HG03565 (cell line): ENCODE results near the gene DAGLB.
"Not testable (repeated sequence)": the region's sequence is repeated elsewhere in the genome, so short reads cannot be mapped to it uniquely, and the experiment has no call there.

Experiments
- ATAC-seq: cut with Tn5 transposase; IDR thresholded peaks from one replicate; pipeline ENCODE4 v1.9.1; 2021; ENCODE audit warnings: mild to moderate bottlenecking, moderate library complexity; ENCODE audit not compliant: unreplicated experiment

The DAGLB gene

DNA sequence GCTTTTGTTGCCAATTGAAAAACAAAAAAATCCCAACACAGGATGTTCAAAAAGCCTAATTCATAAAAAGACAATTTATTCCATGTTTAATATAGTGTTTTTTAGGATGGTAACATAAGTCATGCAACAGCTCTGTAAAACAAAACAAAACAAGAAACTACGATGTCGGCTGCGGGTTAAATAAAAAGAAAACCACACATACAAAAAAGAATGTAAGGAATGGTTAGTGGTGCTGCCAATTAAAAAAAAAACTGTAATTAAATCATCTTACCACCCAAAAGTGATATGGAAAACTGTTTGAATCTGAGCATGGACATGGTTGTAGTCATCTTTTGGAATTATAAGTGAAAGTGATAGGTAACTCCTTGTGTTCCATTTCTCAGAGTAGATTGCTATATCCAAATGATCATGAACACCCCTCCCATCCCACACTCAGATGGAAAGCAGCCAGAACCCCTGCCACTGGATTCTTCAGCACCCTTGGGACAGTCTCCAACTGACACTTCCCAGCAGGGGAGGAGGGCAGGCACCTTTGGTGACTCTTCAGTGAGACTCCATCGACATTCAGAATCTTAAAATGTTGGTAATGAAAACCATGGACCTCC is 14.3 kb upstream of the DAGLB start:
- ATAC-seq: no peak

DNA sequence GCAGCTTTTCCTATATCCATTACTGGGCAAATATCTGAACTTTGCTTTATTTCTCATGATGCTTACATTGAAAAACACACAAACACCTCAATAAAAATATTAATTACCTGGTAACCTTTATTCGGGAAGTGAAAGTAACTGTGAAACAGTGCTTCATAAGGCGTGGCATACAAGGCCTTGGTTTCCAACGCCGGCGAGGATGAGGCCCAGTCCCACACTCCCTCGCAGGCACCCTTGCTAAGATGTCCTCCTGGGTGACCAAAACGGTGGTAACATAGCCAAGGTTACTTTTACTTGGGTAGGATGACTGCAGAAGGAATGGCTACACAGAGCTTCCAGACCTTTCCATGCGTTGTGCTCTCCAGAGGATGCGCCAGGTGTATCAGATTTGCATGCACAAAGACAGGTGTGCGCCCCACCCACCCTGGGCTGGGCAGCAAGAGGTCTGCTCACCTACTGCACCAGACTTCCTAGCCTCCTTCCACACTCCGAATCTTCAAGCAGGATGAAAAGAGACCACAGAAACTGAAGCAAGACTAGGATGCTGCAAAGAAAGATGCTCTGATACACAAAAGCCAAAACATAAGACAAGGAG is 13.3 kb upstream of the DAGLB start:
- no peak for ATAC-seq

DNA sequence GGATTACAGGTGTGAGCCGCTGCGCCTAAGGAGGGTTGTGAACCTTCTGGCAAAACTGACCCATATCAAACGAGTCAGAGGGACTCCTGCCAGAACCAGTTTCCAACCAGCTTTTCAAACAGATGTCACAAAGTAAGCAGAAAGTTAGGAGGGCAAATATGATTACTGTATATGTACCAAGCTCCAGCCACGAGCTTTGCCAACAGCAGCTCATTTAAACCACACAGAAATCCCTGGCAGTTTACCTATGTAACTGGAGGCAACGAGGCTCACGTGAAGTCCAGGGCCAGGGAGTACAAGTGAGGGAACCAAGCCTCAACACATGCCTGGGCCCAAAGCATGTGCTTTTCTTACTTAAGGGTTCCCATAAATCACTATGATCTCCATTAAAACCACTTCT is 12.5 kb upstream of the DAGLB start:
- no peak for ATAC-seq

DNA sequence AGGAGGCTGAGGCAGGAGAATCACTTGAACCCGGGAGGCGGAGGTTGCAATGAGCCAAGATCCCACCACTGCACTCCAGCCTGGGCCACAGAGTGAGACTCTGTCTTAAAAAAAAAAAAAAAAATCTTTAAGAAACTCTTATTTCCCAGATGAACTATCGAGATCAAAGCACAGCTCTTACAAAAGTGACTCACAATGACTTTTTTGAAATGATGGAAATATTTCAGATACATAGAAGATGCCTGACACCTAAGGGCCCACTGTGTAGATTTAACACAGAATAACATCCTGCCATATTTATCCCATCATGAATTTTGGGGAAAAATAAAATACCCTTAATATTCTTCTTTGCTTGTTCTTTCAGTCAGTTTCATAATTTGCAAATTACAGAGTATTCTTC is 10.9 kb upstream of the DAGLB start:
- ATAC-seq: not testable (repeated sequence)

DNA sequence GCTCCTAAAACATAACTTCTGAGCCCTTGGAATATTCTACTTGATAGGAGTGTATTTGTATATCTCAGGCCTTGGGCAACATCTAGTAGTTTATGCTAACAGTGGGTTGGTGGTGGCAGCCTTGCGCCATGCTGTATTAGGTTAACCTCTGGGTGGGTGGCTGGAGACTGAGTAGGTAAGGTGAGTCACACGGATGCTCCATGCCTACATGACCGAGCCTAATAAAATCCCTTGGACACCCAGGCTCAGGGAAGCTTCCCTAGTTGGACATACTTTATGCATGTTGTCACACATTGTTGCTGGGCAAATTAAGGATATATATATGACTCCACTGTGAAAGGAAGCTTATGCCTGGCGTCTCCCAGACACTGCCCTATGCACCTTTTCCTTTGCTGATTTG is 6.0 kb upstream of the DAGLB start:
- ATAC-seq: no peak

DNA sequence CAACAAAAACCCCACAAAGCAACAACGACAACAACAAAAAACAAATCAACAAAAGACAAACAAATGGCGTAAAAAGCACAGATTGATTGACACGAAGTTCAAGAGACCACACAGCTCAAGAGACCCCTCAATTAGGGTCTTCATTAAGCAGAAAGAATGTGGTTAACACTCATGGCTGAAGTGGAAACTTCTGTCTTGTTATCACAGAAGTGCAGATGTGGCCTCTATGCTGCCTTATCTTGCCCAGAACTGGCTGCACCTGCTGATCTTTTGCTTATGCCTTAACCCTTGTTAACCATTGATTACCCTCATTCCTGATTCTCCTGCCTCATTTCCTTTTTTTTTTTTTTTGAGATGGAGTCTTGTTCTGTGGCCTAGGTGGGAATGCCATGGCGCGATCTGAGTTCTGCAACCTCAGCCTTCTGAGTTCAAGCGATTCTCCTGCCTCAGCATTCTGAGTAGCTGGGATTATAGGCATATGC is 3.5 kb upstream of the DAGLB start:
- ATAC-seq: no peak

DNA sequence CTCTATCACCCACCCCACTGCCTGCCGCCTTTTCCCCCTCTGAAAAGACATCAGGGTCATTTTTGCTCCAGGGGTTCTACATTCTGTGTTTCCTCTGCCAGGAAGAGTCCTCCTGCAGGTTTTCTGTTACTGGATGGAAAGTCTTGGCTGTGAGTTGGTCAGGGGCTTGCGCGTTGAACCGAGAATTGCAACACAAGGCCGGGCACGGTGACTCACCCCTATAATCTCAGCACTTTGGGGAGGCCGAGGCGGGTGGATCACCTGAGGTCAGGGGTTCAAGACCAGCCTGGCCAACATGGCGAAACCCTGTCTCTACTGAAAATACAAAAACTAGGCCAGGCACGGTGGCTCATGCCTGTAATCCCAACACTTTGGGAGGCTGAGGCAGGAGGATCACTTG is 2.8 kb upstream of the DAGLB start:
- ATAC-seq: not testable (repeated sequence)

DNA sequence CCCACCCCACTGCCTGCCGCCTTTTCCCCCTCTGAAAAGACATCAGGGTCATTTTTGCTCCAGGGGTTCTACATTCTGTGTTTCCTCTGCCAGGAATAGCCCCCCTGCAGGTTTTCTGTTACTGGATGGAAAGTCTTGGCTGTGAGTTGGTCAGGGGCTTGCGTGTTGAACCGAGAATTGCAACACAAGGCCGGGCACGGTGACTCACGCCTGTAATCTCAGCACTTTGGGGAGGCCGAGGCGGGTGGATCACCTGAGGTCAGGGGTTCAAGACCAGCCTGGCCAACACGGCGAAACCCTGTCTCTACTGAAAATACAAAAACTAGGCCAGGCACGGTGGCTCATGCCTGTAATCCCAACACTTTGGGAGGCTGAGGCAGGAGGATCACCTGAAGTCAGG is 2.1 kb upstream of the DAGLB start:
- not testable (repeated sequence) for ATAC-seq

DNA sequence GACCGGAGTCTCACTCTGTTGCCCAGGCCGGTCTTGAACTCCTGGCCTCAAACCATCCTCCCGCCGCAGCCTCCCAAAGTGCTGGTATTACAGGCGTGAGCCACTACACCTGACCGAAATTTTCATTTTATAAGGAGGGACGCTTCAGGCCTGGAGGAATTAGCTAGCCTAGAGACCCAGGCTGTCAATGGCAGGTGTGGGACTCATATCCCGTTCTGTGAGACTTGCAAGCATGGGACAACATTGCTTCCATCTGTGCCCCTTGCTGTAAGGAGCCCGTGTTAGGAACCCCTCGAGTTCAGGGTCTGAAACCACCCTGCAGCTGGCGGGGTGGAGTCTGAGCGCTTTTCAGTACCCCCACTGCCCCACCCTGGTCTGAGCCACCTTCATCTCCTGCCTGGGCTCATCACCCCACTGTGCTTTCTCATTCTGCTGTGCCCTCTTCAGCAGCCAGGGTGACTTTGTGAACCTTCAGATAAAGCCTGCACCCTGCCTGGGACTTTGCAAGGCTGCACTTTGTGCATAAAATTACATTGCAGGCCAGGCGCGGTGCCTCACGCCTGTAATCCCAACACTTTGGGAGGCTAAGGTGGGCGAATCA is 1.3 kb upstream of the DAGLB start:
- no peak for ATAC-seq

DNA sequence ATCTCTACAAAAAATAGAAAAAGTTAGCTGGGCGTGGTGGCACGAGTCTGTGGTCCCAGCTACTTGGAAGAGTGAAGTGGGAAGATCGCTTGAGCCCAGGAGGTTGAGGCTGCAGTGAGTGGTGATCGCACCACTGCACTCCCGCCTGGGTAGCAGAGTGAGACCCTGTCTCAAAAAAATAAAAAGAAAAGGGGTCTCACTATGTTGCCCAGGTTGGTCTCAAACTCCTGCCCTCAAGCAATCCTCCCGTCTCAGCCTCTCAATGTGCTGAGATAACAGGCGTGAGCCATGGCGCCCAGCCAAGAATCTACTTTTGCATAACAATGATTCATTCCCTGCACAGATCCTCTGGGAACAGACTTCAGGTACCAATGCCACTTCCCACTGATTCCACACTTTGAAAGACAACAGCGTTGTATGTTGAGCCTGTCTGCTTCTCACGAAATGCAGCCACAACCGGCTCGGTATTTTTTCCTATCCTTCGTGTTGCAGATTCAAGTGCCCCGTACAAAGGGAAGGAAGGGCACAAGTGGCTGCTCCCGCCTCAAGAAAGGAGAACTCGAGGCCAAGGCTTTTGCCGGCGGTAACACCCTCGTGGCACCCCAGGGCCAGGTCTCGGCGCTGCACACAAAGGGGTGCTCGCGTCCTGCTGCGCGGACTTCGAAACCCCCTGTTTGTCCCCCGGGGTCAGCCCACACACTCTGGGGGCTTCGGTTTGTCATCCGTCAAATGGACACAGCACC is 745 bp downstream of the DAGLB start:
- peak; percentile 15 for ATAC-seq

DNA sequence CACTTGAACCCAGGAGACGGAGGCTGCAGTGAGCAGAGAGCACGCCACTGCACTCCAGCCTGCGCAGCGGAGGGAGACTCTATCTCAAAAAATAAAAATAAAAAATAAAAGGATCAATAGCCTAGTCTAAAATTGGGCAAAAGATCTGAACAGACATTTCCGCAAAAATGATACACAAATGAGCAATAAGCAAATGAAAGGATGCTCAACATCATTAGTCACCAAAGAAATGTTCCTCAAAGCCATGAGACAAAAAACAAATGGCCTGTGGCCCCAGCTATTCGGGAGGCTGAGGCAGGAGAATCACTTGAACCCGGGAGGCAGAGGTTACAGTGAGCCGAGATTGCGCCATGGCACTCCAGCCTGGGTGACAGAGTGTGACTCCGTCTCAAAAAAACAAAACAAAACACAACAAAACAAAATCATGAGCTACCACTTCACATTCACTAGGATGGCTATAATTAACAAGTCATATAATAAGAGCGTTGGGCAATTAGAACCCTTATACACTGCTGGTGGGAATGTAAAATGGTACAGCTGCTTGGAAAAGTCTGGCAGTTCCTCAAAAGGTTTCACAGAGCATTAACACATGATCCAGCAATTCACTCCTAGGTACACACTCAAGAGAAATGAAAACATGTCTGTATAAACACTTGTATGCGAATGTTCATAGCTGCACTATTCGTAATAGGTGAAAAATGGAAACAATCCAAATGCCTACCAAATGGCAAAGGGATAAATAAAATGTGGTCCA is 3.1 kb downstream of the DAGLB start:
- ATAC-seq: no peak

DNA sequence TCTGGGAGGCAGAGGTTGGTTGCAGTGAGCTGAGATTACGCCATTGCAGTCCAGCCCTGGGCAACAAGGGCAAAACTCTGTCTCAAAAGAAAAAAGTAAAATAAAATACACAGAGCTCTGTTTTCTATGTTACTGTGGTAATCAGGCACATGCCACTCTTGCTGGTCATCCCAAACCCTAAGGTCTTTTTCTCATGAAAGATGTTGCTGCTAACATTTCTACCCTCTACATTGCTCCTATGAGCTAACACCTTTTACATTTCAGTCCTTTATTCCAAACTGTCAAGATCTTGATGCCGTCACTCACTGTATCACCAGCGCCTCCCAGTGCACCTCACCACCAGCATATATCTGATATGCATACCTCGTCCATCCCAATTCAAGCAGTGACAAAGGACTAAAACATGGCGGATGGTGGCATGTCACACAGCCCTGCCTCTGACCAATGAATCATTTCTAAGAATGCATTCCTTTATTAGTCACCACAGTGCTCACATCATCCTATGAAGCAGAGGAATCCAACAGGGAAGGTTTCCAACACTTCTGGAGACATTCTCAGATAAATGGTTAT is 4.3 kb downstream of the DAGLB start:
- ATAC-seq: no peak

DNA sequence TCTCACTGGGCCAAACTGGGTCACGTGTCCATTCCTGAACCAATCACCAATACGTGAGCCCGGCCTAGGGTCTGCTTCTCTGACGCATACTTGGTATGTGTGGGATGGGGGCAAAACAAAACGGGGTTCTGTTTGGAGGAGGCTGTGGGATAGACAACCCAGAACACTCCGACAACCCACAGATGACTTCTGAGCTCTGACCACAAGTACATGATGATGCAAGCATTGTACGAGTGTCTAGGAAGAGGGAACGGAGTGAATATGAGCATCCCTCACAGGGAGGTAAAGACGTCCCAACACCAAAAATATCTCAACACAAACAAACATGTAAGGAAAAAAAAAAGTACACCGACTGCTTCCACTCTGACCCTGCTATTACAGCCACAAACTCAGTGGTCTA is 5.6 kb downstream of the DAGLB start:
- no peak for ATAC-seq

DNA sequence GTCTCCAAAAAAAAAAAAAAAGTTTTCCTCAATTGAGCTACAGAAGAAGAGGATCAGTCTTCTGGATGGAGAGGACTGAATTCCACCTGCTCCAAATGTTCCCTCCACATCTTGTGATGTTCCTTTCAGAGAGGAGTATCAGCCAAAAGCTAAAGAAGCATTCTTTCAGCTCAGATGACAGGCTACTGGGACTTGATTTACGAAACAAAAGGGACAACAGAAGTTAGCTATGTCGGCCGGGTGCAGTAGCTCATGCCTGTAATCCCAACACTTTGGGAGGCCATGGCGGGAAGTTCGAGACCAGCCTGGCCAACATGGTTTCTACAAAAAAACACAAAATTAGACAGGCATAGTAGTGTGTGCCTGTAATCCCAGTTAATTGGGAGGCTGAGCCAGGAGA is 7.4 kb downstream of the DAGLB start:
- no peak for ATAC-seq

DNA sequence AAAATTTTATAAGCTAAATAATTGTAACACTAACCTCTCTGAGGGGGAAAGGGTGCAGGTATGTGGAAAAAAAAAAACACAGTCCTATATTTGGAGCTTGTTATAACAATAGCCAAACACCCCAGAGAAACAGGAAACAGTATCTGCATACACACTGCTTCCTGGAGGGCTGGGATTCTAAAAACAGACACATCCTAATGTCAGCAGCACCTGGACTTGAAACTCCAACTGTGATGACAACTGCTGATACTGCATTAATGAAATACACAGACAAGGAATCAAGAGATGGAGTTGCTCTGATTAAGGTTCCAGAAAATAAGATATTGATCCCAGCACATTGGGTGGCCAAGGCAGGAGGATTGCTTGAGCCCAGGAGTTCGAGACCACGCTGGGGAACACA is 9.3 kb downstream of the DAGLB start:
- ATAC-seq: no peak

DNA sequence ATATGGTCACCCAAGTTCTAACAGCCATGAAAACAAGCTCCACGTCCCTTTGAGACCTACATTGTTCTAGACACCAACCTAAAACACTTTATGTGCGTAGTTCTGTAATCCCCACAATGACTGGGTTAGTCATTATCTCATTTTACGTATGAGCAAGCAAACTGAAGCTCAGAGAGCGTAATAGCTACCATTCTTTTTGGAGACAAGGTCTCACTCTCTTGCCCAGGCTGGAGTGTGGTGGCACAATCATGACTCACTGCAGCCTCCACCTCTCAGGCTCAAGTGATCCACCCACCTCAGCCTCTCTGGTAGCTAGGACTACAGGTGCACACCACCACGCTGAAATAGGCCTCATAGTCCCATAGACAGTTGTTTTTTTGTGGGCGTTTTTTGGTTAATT is 10.5 kb downstream of the DAGLB start:
- ATAC-seq: no peak

DNA sequence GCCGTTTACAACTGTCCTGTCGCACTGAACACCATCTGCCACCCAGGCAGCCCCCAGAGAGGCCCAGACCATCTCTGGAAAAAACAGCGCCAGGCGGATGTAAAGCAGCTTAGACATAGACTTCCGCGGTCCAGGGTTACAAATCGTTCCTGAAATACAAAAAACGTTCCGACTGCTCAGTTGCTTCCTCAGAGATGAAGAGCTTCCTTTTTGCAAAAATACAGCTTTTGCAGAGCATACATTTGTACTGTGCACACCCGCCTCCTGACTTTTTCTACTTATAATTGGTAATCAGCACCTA is 11.4 kb downstream of the DAGLB start:
- no peak for ATAC-seq

DNA sequence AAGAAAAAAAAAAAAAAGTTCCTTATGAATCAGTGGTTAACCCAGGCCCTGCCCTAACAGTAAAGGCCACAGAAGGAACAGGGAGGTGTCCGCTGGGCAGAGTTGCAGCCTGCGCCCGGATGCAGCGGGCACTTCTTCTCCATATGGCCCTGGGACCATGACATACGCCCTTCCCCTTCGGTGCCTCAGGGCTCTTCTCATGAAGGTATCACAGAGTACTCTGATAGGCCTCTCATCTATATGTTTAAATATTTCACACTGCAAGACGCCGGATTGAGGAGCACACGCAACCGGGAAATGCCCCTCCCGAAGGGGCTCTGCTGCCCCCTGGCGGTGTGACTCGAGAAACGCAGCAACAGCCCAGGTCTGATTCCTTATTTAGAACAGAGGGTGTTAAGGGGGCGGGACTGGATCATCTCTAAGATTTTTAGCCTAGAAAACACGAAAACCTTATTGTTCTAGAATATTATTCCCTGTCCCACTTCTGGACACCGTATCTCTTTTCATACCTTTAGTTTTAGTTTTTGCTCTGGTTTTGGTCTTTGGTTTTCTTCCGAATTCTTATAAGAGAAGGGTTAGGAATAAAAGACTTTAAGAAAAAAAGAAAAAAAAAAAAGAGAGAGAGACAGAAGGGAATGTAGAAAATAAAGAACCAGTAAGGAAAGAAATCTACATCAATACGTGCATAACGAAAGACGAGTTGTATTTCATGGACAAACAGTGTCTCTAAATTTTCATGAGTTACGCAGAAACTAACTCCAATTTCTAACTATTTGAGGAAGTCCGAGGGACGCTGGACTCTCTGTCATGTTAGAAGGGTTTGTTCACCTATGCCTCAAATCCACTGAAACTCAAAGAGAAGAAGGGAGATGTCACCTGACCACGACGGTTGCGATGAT is 12.0 kb downstream of the DAGLB start:
- ATAC-seq: peak; percentile 63

DNA sequence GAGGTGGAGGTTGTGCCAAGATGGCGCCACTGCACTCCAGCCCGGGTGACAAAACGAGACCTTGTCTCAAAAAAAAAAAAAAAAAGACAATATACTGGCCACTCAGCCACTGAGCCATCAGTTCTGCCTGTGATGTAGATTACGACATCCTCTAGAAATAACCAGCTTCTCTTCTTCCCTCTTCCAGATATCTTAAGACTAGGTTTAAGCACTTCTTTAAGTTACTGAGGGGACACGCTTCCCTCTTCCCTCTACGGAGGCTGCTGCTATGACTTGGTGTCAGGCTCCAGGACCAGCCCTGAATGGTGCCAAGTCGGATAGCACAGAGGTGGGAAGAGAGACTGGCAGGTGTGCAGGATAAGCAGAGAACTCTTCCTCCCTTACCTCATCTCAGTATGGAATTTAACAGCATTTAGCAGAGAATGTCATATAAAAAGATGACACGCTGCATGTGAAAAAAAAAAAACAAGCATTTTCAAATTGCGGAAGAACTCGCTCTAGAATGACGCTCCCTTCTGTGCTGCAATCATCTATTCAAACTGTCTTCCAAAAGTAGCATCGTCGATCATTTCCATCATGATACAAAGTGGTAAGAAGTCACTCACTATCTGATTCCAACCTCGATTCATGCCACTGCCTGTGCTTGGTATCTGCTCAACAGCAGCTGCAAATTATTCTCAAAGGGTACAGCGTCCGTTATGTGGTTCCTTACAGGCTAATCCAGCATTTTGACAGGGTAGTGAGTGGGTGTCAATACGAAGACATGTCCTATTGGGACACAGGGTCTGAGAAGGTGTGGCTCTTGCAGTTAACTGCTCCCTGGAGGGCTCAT is 13.8 kb downstream of the DAGLB start:
- no peak for ATAC-seq
